ENCODE results near the gene CTCF. TPM values are rescaled to one million over a fixed set of nuclear protein-coding genes. Genes with fewer than 3 reads are reported as not detected.

CTCF gene
- total RNA-seq, 1 donor from 2014 or later, result 61.4 TPM

GRCh38 chr16:67594256-67594915 lies 32.1 kb downstream of the CTCF start:
- Mint-ChIP-seq H3K27me3 (ENCODE audit: low read depth) (no peaks in the 10 kb centered on the region), H3K4me1 (peaks cover 19% of the 10 kb centered on the region), H3K27ac (peak overlapping the region; percentile 44), H3K36me3 (peaks cover 3% of the 10 kb centered on the region), H3K9me3 (no peaks in the 10 kb centered on the region), H3K4me3 (no peak overlapping the region)
- no peak for TF ChIP-seq CTCF (IDR thresholded peaks at IDR 0.05; ENCODE audit: unreplicated experiment)
- DNase-seq (ENCODE audit: low spot score in 2 of 2, unreplicated experiment in 2 of 2), result no peak

GRCh38 chr16:67594956-67595355 lies 32.6 kb downstream of the CTCF start:
- no peaks in the 10 kb centered on the region for H3K27me3 Mint-ChIP-seq (ENCODE audit: low read depth)
- H3K27ac Mint-ChIP-seq, result peak overlapping the region; percentile 68
- H3K4me3 Mint-ChIP-seq, result no peak overlapping the region
- no peak for TF ChIP-seq CTCF (IDR thresholded peaks at IDR 0.05; ENCODE audit: unreplicated experiment)
- peaks cover 19% of the 10 kb centered on the region for H3K4me1 Mint-ChIP-seq
- no peak for DNase-seq (ENCODE audit: low spot score in 2 of 2, unreplicated experiment in 2 of 2)
- no peaks in the 10 kb centered on the region for H3K9me3 Mint-ChIP-seq
- H3K36me3 Mint-ChIP-seq, result no peaks in the 10 kb centered on the region

- TF ChIP-seq CTCF (IDR thresholded peaks at IDR 0.05; ENCODE audit: unreplicated experiment), result no peak
- Mint-ChIP-seq H3K9me3 (no peaks in the 10 kb centered on the region), H3K4me1 (peaks cover 17% of the 10 kb centered on the region), H3K36me3 (no peaks in the 10 kb centered on the region), H3K4me3 (no peak overlapping the region), H3K27ac (no peak overlapping the region), H3K27me3 (ENCODE audit: low read depth) (no peaks in the 10 kb centered on the region)
- DNase-seq (ENCODE audit: low spot score in 2 of 2, unreplicated experiment in 2 of 2), result no peak
These were observed 36.2 kb downstream of the CTCF start for GRCh38 chr16:67598527-67598926.

GRCh38 chr16:67605641-67606040 lies 43.3 kb downstream of the CTCF start:
- Mint-ChIP-seq H3K36me3 (peaks cover under 1% of the 10 kb centered on the region), H3K27ac (no peak overlapping the region), H3K4me3 (no peak overlapping the region), H3K4me1 (peaks cover 5% of the 10 kb centered on the region), H3K27me3 (ENCODE audit: low read depth) (no peaks in the 10 kb centered on the region), H3K9me3 (no peaks in the 10 kb centered on the region)
- no peak for DNase-seq (ENCODE audit: low spot score in 2 of 2, unreplicated experiment in 2 of 2)
- TF ChIP-seq CTCF (IDR thresholded peaks at IDR 0.05; ENCODE audit: unreplicated experiment), result no peak

- DNase-seq (ENCODE audit: low spot score in 2 of 2, unreplicated experiment in 2 of 2), result no peak
- Mint-ChIP-seq H3K36me3 (peaks cover 10% of the 10 kb centered on the region), H3K27me3 (ENCODE audit: low read depth) (no peaks in the 10 kb centered on the region), H3K9me3 (no peaks in the 10 kb centered on the region), H3K4me1 (no peaks in the 10 kb centered on the region), H3K4me3 (no peak overlapping the region), H3K27ac (no peak overlapping the region)
- no peak for TF ChIP-seq CTCF (IDR thresholded peaks at IDR 0.05; ENCODE audit: unreplicated experiment)
These were observed 44.3 kb downstream of the CTCF start for GRCh38 chr16:67606632-67607031.

- Mint-ChIP-seq H3K27me3 (ENCODE audit: low read depth) (no peaks in the 10 kb centered on the region), H3K4me3 (no peak overlapping the region), H3K36me3 (peaks cover 14% of the 10 kb centered on the region), H3K9me3 (no peaks in the 10 kb centered on the region), H3K4me1 (no peaks in the 10 kb centered on the region), H3K27ac (no peak overlapping the region)
- TF ChIP-seq CTCF (IDR thresholded peaks at IDR 0.05; ENCODE audit: unreplicated experiment), result no peak
- no peak for DNase-seq (ENCODE audit: low spot score in 2 of 2, unreplicated experiment in 2 of 2)
These were observed 46.0 kb downstream of the CTCF start for GRCh38 chr16:67608364-67608763.
